HUDEP-2 (cell line): Measurements from ENCODE around the gene ZDHHC21.
A peak's percentile ranks its signal among the peaks of the same experiment; 100 is the strongest.

ENCODE experiments used
- DNase-seq, 76 experiments: peaks; one replicate each; lab custom pipeline; 2025; ENCODE audit not compliant: unreplicated experiment in 76 of 76; lab: John Stamatoyannopoulos, UW

Gene ZDHHC21

GRCh38 chr9:14693251-14693861, at the start of gene ZDHHC21:
Gene ZDHHC21, minus strand, starts transcription at chr9:14693432. Its CDS starts 19,092 bp downstream, at chr9:14674340.
- peak in 60 of 76 experiments; percentile 1 to 64 (median 37) for DNase-seq

GRCh38 chr9:14741369-14741768, 48.1 kb upstream of the ZDHHC21 start:
- no peak for DNase-seq

DNA sequence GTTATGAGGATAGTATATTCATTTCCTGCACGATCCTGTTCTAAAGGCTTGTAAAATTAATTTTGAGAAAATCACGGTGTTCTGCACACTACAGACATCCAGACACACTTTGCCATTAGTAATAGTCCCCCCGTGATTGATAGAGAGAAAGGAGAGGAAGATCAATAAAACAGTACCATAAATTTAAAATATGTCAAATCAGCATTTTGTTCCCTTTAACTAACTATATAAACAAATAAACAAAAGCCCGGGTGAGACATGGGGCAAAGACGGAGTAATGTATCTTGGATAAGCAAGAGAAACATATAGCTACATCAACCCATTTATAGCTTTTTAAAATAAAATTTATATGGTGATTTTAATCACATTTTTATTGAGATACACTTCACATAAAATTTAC, 39.9 kb upstream of the ZDHHC21 start:
- no peak for DNase-seq

GRCh38 chr9:14731294-14731981, 38.2 kb upstream of the ZDHHC21 start:
- no peak for DNase-seq

DNA sequence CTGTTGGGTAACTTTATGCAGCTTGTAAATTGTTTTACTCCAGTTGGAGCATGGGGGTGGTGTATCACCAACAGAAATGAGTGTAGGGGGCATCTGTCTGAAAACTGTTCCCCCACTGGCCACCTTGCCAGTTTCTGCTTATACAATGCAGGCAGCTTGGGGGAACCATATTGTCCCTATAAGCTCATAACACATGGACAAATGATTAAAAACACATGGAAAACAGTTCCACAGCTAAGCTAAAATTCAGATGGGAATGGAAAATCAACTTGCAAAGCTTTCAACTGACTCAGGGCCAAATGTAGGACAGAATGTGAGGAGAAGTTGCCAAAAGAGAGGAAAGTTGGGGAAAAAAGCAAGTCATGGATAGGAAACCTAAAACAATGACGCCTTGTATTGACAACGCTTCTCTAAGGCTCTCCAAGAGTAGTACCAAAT, 37.2 kb upstream of the ZDHHC21 start:
- no peak for DNase-seq

DNA sequence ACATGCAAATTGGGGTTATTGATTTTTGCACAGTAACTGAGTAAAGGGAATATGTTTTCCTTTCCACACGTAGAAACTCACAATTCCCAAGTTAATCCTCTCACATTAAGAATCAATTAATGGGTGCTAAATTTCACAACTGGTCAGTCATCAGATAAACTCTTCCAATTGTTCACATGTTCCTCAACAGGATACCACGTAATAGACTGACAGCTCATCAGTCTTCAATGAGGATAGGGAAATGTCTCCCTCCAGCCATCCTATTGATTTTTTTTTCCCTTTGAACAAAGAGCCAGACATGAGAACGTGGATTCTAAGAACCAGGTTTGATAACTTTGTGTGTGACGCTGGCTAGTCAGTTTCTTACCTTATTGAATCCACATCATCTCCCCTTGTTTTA, 30.1 kb upstream of the ZDHHC21 start:
- no peak for DNase-seq

DNA sequence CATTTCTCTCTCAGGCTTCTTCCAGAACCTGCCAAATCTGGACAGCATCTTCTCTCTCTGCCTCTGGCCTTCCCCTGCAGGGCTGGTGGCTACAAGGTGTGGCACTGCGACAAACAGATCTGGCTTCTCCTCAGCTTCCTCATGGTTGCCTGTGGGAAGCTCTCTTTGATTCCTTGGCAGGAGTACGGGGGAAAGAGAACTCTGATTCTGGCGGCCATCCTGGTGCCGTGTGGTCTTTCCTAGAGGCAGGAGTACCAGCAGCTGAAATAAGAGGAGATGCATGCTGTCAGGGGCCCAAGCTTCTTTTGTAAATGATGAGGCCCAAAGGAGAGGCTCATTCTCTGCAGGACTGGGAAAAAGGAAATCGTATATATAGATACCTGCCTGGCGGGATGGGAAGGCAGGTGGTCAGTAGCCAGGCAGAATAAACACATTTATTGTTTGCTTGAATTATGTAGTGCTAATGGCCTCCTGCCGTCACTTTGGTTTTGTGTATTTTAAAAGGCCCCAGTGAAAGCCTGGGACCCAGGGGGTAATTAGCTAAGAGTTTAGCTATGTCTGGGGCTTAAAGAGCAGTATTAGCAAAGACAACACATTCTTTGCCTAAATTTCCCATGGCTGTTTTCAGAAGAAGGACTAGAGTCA, 29.3 kb upstream of the ZDHHC21 start, which contains the start of gene CER1:
TSS of gene CER1 (minus strand) at position 343 of the 645 bp plus-strand sequence. CDS start at position 282, 61 bp downstream.
- DNase-seq: no peak

- no peak for DNase-seq
Measured at GRCh38 chr9:14719231-14719923, 26.1 kb upstream of the ZDHHC21 start.

GRCh38 chr9:14715102-14715501, 21.9 kb upstream of the ZDHHC21 start:
- DNase-seq: no peak

GRCh38 chr9:14713187-14713767, 20.0 kb upstream of the ZDHHC21 start:
- DNase-seq: no peak

GRCh38 chr9:14710804-14711203, 17.6 kb upstream of the ZDHHC21 start:
- DNase-seq: no peak

DNA sequence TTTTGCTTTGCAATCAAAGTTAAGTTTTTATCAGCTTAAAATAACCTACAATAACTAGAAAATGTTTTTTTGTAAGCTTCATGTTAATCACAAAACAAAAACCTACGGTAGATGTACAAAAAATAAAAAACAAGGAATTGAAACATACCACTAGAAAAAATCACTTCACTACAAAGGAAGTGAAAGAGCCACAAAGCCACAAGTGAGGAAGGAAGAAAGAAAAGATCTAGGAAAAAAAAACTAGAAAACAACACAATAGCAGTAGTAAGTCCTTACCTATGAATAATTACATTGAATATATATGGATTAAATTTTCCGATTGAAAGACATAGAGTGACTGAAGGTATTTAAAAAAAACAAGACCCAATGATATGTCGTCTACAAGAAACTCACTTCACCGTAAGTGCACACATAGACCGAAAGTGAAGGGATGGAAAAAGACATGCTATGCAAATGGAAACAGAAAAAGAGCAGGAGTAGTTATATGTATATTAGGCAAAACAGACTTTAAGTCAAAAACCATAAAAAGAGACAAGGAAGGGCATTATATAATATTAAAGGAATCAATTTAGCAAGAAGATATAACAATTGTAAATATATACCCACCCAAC, 13.4 kb upstream of the ZDHHC21 start:
- no peak for DNase-seq

GRCh38 chr9:14705079-14705478, 11.8 kb upstream of the ZDHHC21 start:
- no peak for DNase-seq

DNA sequence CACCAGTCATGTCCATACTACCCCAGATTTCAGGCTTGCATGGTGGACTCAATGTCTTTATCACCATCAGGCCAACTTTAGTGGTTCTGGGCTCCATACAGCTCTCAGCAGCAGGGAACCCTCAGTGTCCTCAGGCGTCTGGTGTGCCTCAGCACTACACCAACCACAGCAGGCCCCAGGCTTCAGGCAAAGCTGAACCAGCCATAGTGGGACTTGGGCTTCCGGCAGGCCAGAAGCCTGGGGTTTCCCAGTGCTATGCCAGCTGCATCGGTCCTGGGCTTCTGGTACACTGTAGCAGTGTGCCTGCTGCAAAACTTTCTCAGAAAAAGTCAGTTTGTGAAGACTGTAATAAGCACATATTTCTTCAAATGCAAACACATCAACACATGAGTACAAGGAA, 11.0 kb upstream of the ZDHHC21 start:
- no peak for DNase-seq

- DNase-seq: no peak
Measured at GRCh38 chr9:14702200-14702720, 9.0 kb upstream of the ZDHHC21 start.

DNA sequence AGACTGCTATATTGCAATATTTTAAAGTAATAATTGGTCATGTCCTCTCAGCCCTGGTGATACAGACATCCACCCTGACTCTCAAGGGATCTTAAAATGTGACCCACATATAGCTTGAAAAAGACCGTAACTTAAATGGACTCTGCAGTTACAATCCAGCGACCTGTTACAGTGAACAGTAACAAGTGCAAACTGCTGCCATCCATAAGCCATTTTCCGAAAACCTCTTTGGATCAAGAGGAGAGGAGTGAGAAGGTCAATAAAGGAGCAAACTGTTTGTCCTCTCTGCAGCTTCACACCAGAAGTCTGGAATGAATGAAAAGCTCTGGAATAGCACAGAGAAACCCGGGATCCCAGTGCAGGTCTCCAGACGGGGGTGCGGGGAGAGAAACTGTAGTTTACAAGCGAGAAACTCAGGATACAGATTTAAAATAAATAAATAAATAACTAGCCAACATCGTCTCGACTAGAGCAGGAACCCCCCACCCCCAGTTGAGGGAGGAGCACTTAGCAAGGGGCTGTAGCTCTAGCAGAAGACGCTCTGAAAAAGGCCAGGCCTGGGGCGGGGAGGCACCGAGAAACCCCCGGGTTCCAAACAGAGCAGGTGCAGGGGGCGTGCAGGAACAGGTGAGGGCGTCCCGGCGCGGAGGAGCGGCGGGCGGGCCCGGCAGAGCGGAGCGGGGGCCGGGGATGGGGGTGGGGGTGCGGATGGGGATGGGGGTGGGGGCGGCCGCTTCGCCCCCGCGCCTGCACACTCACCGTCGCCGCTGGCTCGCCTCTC, 572 bp downstream of the ZDHHC21 start:
- DNase-seq: peak in 5 of 76 experiments; percentile 1 to 27 (median 4)

GRCh38 chr9:14690948-14691730, 2.1 kb downstream of the ZDHHC21 start:
- DNase-seq: no peak

DNA sequence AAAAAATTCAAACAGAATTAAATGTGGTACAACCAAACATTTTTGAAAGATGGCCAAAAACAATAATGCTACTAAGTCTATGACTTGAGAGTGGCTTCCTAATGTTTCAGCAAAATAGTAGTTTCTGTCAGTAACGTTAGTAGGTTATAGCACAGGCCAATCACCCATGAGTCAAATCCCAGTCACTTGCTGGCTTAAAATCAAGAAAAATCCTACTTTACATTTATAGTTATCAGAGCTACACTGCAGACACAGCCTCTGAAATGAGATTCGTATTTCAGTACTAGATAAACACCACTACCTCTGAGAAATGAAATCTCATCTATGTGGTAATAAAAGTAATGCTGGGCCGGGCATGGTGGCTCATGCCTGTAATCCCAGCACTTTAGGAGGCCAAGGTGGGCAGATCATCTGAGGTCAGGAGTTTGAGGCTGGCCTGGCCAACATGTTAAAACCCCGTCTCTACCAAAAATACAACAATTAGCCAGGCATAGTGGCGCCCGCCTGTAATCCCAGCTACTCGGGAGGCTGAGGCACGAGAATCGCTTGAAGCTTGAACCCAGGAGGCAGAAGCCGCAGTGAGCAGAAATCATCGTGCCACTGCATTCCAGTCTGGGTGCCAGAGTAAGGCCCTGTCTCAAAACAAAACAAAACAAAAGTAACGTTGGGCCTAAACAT, 6.1 kb downstream of the ZDHHC21 start:
- DNase-seq: no peak
